Ishikawa (cell line): ENCODE data around the gene HS3ST4.

Experiments used
- CEBPB ChIP-seq: IDR thresholded peaks from 2 replicates; pipeline ENCODE4 v1.6.1; 2012
- CREB1 ChIP-seq: IDR thresholded peaks from 2 replicates; pipeline ENCODE4 v1.6.1; 2012; ENCODE audit warnings: low read depth
- EGR1 ChIP-seq: IDR thresholded peaks from 2 replicates; pipeline ENCODE4 v1.6.1; 2012
- EP300 ChIP-seq: IDR thresholded peaks from 2 replicates; pipeline ENCODE4 v1.6.1; 2012; ENCODE audit warnings: borderline replicate concordance
- FOXM1 ChIP-seq: IDR thresholded peaks from 2 replicates; pipeline ENCODE4 v1.6.1; 2012; ENCODE audit warnings: low read depth, borderline replicate concordance
- NFIC ChIP-seq: IDR thresholded peaks from 2 replicates; pipeline ENCODE4 v1.6.1; 2012
- RAD21 ChIP-seq: IDR thresholded peaks from 2 replicates; pipeline ENCODE4 v1.6.1; 2012; ENCODE audit warnings: low read depth
- REST ChIP-seq: IDR thresholded peaks from 2 replicates; pipeline ENCODE4 v1.6.1; 2012; ENCODE audit warnings: low read depth, mild to moderate bottlenecking
- TAF1 ChIP-seq: IDR thresholded peaks from 2 replicates; pipeline ENCODE4 v1.6.1; 2012; ENCODE audit warnings: low read depth, mild to moderate bottlenecking
- TCF12 ChIP-seq: IDR thresholded peaks from 2 replicates; pipeline ENCODE4 v1.6.1; 2012; ENCODE audit warnings: low read depth
- TEAD4 ChIP-seq: IDR thresholded peaks from 2 replicates; pipeline ENCODE4 v1.6.1; 2012
- YY1 ChIP-seq: IDR thresholded peaks from 2 replicates; pipeline ENCODE4 v1.6.1; 2012; ENCODE audit warnings: low read depth
- ZBTB7A ChIP-seq: IDR thresholded peaks from 2 replicates; pipeline ENCODE4 v1.6.1; 2012; ENCODE audit warnings: low read depth
- TF ChIP-seq, protein P1 (sequence below): IDR thresholded peaks from 2 replicates; pipeline ENCODE4 v1.6.1; 2012
- TF ChIP-seq, protein P2 (sequence below): IDR thresholded peaks from 2 replicates; pipeline ENCODE4 v1.6.1; 2012

HS3ST4 gene

GRCh38 chr16:25771216-25771615 lies 79.5 kb downstream of the HS3ST4 start:
- TF ChIP-seq FOXM1, result no peak

DNA sequence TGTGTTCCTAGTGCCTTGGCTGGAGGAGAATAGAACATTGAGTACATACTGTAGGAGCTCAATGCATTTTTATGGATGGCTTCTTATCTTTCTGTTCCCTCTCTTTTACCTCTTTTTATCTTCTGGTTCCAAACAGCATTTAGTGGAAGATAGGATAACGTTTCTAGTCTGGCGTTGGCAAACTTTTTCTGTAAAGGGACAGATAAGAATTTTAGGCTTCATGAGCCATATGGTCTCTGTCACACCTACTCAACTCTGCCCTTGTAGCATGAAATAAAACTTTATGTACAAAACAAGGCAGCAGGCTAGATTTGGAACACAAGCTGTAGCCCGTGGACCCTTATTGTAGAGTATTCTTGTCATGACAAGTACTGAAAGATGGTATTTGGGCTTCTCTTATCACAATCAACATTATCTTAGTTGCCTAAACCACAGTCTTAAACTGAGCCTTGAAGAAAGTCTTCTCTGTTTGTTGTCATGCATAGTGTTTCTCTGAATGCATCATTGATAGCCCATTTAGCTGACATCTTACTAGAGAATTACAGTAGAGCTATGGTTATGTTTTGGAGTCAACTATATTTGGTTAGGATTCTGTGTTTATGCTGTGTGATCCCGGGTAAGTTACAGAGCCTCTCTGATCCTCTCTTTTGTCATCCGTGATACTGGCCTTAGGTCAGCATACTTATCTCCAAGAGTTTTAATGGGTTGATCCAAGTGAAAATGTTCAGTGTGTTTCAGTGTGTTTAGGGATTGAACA lies 80.2 kb downstream of the HS3ST4 start:
- TF ChIP-seq FOXM1 (no peak), EP300 (no peak), NFIC (no peak), CEBPB (no peak), YY1 (no peak), TCF12 (no peak), RAD21 (no peak)
- TF ChIP-seq, protein P1, sequence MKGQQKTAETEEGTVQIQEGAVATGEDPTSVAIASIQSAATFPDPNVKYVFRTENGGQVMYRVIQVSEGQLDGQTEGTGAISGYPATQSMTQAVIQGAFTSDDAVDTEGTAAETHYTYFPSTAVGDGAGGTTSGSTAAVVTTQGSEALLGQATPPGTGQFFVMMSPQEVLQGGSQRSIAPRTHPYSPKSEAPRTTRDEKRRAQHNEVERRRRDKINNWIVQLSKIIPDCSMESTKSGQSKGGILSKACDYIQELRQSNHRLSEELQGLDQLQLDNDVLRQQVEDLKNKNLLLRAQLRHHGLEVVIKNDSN, result no peak

- TF ChIP-seq FOXM1 (no peak), YY1 (no peak), TCF12 (no peak), RAD21 (no peak), NFIC (no peak), CEBPB (no peak), TEAD4 (no peak), EGR1 (no peak), CREB1 (no peak), ZBTB7A (no peak), EP300 (no peak), TAF1 (no peak), REST (no peak)
- TF ChIP-seq, protein P2, sequence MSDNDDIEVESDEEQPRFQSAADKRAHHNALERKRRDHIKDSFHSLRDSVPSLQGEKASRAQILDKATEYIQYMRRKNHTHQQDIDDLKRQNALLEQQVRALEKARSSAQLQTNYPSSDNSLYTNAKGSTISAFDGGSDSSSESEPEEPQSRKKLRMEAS, result no peak
- TF ChIP-seq, protein P1, result no peak
These were observed 91.5 kb downstream of the HS3ST4 start for GRCh38 chr16:25783226-25783625.

DNA sequence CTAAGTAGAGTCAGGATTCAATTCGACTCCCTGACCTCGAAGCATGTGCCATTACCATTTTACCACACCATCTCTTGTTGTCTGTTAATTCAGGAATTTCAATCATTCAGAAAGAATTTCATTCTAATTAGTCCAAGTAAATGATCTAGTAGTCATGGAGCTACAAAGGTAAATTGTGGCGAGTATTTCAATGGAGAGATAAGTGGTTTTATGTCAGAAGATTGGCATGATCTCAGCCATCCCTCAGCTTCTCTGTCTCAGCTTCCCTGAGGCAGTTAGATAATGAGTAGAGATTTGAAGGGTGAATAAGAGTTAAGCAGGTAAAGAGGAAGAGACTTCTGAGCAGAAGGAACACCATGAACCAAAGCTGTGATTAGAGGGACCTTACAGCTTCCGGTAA lies 93.6 kb downstream of the HS3ST4 start:
- TF ChIP-seq EP300 (no peak), YY1 (no peak), CREB1 (no peak)

GRCh38 chr16:25786748-25787147 lies 95.0 kb downstream of the HS3ST4 start:
- TF ChIP-seq RAD21 (no peak), TEAD4 (no peak), NFIC (no peak), CEBPB (no peak), TAF1 (no peak), ZBTB7A (no peak), EGR1 (no peak), TCF12 (no peak), REST (no peak), FOXM1 (no peak), YY1 (no peak), EP300 (no peak), CREB1 (no peak)
- TF ChIP-seq, protein P1, result no peak
- TF ChIP-seq, protein P2, result no peak
